HG03097 (cell line): ENCODE data around the gene MAML2.
A peak's percentile ranks its signal among the peaks of the same experiment; 100 is the strongest.

ENCODE experiments used
- ATAC-seq: cut with Tn5 transposase; IDR thresholded peaks from one replicate; pipeline ENCODE4 v1.9.1; 2021; ENCODE audit not compliant: unreplicated experiment, low FRiP score

The MAML2 gene

DNA sequence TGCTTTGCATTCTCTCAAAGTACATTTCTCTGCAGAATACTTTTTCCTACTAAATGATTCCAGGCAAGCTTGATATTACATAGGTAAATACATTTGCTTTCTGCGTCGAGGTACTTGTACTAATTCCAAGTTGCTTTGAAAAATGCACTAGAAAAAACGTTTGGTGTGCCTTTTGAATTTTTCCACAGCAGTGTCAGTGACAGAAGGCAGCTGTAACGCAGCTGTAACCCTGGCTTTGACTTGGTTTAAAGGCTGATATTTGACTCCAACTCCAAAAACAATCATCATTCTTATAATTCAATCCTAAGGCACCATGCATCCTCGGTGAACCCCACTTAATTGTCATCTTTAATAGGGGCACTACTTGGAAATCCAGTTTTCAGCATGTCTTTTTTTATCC is 125.0 kb downstream of the MAML2 start:
- no peak for ATAC-seq

DNA sequence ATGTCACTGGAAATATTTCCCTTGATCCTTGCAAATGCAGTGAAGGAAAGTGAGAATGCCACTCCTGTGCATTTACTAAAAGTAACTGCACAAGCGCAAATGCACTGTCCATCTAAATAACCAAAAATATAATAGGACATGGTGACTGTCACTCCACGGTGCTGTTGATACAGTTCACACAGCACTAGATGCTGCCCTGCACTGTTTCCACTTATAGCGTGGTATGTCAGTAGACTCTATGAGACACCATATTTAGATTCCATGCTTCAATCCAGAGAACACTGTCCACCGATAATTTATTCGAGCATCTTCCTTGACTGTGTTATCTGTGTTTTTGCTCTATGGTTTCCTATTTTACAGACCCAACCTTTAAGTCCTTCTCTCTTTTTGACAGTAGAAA is 125.8 kb downstream of the MAML2 start:
- ATAC-seq = no peak

GRCh38 chr11:96215826-96216225 is 127.2 kb downstream of the MAML2 start:
- ATAC-seq = no peak

DNA sequence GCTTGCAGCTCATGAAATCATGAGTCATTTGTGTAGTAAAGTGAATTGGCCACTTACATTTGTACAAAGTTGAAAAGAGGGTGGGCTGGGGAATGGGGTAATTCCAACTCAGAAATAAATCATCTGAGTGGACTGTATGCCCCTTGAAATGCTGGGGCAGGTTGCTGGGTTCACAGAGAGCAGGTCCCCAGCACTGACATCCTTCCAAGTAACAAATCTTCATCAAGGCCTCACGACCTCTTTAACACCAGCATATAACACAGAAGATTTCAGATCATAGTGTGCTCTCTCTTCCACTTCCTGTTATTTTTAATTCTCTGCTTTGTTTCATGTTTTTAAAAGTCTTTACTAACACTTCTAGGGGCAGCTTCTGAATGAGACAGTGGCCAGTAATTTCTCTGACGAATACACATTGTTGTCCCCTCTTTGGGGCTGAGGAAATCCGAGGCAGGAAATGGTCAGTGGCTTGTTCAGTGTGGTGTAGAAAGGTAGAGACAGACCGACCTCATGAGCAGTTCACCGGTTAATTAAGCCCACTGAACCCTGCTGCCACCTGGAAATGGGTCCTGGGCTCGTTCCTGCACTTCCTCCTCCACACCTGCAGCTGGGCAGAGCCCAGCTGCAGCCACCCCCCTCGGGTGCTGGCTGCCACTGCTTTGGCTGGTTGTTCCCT is 127.7 kb downstream of the MAML2 start:
- peak; percentile 84 for ATAC-seq

DNA sequence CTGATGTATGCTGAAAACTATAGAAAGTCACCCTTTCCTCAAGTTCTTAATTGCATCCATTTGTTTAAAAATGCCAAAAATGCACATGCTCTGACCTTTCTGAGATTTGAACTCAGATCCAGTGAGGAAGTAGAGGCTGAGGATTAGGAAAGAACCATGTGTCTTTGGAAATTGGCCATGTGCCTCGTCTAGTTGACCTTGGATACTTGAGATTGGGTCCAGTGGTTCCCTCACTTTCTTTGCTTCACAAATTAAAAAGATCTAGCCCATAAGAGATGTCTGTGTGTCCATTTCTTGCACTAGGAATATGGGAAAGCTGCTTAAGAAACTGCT is 128.3 kb downstream of the MAML2 start:
- no peak for ATAC-seq

DNA sequence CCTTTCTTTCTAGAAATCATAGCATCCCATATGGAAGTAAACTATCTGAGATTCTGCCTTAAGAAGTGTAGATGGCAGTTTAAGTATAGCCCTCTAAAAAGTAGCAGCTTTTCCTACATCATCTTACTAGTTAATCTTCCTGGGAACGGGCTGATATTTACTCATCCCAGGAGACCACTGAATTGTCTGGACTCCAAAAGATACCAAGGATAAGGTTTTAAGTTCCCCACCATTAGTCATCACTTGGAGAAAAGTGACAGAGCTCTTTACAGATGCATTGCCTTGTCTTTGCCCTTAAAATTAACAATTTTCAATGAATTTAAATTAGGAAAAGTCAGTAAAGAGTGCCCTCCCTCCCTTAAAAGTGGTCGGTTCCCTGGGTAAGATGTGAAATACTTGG is 129.5 kb downstream of the MAML2 start:
- no peak for ATAC-seq

GRCh38 chr11:96211436-96211835 is 131.6 kb downstream of the MAML2 start:
- ATAC-seq = no peak

DNA sequence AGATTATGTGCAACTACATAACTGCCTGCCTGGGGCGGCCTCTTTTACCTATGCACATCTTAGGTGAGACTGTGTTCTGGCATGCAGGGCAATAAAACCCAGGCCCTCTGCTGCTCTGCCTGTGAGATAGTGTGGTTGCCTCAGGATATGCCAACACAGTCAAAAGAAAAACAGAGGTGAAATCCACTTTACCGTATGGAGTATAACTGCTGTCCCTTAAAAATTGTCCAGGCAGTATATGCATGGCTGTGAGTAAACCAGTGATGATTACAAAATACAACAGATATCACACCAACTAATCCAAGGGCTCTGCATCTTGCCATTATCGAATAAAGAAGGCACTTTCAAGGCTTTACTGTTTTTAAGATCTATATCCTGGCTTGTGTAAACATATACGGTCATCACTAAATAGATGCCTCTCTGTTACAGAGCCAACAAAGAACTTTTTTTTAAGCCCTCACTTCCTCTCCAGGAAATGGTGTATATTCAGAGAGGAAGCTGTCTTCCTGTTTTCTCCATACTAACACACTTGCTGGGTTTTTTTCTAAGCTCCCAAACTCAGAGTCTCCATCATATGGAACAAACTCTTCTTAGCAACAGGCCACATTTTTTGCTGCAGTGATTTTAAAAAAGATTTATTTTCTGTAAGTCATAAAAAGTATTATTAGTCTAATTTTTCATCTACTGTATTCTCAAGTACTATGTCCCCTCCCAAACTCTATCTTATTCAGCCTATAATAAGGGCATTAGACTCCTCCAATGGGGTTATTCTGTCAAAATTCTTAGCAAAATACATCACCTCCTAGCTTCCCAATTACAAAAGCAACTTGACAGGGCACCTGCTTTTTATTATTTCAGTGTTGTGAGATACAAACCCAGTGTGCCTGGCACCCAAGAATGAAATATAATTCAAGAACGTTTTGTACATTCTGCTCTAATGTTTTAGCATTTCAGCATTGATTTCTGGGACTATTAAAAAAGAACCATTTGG is 135.2 kb downstream of the MAML2 start:
- peak; percentile 46 for ATAC-seq

DNA sequence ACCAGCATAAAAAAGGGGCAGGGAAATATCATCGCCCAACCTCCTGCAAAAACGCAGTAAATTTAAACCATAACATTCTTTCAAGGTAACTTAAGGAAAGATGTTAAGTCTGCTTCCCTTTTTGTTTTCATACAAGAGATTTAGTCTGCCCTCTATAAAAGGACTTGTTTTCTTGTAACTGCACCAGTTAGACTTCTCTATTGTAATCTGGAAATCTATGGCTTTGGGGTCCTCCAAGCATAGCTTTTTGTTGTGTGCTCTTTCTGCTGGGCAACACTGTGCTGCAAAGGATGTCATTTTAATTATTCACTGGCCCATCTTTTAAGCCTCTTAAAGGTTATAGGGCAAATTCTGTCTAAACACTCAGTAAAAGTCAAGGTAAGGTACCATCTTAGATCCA is 136.0 kb downstream of the MAML2 start:
- ATAC-seq = no peak

DNA sequence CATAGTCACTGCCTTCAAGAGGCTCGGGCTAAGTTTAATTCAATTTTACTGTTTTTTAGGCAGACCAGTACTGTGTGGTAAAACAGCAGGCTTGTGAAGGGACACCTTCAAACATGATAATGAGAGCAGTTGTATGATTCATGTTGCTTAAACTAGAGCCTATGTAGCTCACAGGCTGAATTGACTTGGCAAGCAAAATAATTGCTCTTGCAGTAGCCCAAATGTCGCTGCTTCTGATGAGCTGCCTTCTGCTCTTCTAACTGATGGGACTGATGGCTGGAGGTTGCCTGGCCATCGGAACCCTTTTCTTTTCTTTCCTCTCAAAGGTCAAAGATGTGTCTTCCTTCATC is 137.6 kb downstream of the MAML2 start:
- ATAC-seq = no peak

DNA sequence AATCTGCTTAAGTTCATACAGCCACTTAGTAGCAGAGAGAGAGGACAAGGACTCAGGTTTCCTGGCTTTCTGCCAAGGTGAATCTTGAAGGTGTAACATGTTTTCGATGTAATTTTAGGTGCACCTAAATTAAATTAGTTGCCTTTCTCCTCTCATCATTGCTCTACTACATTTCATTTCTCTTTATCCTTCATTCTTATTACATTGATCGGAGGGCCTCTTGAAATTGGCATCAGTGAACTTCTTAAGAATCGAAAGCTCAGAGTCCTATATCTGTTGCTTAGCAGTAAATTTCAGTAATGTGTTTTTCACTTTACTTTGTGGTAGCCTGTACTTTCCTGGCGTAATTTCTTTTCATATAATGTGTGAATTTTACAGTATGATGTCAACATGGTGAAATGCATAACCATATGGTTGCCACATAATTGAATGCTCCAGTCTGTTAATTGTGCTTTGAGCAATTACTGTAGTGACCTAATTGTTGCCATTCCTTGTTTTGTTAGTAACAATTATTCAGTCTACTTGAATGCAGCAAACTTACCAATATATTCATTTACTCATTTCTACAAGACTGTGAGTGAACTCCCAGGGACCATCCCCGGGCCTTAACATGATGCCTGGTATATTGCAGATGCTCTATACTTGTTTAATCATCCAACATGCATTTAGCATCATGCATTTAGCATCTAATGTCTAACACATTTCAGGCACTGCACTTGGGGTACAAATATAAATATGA is 138.1 kb downstream of the MAML2 start:
- ATAC-seq = no peak

DNA sequence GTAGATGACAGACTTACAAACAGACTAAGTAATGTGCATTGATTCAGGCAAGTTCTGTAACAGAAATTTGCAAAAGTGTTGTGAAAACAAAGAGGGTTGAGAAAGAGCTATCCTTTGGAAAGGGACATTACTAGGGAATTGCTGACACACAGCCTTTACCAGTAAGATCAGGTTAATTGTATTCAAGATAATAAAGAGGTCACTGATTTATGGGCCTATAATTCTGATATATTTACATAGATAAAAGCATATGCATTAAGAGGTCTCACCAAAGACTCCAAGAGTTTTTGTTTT is 138.7 kb downstream of the MAML2 start:
- no peak for ATAC-seq

GRCh38 chr11:96203567-96204365 is 139.2 kb downstream of the MAML2 start:
- no peak for ATAC-seq

DNA sequence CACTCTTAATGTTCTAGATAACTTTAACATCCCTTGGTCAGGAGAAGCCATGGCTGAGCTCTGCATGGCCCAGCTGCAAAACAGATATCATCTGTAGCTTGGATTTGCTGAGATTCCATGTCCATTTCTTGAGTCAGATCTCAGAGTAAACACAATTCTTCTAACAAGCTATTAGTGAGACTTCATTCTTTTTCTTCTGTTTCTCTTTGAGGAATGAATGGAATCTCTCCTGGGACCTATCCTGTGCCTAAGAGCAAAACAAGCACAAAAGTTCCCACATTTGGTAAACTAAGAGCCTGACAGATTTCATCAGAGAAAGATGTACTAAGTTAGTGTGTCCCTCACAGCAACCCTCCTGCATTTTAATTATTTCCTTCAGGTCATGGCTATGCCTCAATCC is 142.8 kb downstream of the MAML2 start:
- ATAC-seq = no peak

DNA sequence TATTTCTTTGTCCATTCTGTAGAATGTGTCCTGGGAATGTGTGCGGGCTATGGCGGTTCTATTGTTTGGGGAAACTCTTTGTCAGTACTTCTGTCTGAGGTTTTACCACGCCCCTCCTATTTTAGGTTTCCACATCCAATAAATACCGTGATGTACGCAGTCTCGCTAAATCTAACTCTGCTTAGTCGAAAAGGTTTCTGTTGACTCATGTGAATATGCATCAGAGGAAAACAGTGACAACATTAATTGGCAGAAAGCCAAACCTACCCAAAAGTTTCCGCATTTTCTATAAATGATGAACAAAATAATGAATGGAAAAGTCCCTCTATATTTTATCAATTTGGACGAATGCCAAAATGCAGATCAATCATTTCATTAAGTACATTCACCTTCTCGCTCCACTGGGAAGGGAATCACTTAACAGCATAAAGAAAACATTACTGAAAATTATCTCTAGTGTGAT is 143.4 kb downstream of the MAML2 start:
- ATAC-seq = no peak

DNA sequence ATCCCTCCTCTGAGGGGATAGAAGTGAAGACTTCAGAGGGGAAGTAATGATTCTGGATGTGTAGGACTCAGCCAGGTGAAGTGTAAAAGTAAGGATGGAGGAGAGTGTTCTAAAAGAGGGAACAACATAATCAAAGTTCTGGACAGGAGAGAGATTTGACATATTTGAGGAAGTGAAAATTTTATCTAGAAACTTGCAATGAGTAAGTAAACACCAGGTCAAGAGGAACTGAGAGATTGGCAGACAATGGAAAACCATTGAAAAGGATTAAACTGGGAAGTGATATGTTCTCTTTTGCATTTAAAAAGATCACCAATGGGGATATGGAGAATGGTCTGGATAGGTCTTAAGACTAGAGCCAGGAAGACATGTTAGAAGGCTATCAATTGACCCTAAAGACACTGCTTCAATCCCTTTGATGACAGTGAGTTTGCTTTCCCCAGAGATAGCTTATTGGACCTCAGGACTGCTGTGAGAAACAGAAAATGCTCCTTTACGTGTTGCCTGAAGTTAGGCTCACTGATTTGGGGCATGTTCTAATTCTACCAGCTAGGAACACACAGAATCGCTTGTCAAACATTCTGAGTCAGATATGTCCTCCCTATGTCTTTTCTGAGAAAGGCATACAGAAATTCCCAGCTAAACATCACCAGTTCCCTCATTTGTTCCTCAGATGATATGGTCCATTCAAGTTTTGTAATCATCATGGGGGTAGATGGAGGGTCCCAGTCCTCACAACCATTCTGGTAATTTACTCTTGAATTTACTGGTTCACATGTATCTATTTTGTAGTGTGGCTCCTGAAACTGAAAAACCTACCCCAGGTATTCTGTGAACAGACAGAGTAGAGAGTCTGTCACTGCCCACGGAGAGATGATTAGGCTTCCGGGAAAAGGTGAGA is 144.9 kb downstream of the MAML2 start:
- ATAC-seq = no peak

- ATAC-seq = no peak
These were observed 145.9 kb downstream of the MAML2 start for GRCh38 chr11:96197103-96197502.

DNA sequence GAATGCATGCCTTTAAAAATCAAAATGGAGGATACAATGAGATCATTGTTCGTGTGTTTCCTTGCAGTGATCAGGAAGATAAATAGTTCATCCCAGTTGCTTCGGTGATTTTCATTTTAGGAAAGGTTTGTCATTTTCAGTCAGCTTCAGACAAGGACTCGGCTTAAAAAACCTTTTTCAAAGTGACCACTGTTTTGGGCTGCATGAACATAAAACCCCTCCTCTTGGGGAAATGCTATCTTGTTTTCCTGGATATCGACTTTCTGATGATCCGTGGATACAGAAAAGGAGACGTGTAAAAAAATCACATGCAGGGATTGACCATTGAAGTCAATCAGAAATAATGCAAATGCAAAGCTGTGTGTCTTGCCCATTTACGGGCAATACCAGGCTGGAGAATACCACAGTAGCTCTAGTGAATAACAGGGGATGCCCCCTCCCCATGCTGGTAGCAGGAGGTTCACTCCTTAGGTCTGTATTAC is 146.8 kb downstream of the MAML2 start:
- no peak for ATAC-seq

DNA sequence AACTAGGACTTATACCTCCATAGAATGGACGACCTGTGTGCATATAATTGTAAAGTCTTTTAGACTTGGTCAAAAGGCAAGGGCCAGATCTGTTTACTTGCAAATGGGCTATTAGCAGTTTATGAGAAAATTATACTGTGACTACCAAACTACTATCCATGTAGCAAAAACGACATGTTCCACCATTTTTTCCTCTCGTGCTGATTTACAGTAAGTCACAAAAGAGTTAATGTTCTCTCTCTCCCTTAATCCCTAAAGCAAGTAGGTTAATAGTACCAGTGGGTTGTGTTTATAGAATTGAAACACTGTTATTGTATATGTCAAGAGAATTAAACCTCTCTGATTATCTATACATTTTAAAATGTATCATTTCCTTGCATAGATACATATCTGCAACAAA is 147.3 kb downstream of the MAML2 start:
- no peak for ATAC-seq
